NOMO-1 treated with dmso at 0.1 percent for 144 hours (cell line): ENCODE results near the gene UNC45B.
A peak's percentile ranks its signal among the peaks of the same experiment; 100 is the strongest.
"Not testable (repeated sequence)": the region's sequence is repeated elsewhere in the genome, so short reads cannot be mapped to it uniquely, and the experiment has no call there.

Experiments
- DNase-seq: peaks from one replicate; lab custom pipeline; 2025; ENCODE audit not compliant: unreplicated experiment; lab: John Stamatoyannopoulos, UW

The UNC45B gene

DNA sequence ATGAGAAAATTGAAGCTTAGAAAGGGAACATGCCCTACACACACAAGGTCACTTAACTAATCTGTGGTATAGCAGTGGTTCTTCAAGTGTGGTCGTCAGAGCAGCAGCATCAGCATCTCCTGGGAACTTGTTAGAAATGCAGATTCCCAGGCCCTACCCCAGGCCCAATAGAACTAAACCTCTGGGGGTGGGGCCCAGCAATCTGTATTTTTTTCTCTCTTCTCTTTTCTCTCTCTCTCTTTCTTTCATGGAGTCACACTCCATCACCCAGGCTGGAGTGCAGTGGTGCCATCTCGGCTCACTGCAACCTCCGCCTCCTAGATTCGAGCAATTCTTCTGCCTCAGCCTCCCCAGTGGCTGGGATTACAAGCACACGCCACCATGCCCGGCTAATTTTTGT is 9.4 kb upstream of the UNC45B start:
- no peak for DNase-seq

DNA sequence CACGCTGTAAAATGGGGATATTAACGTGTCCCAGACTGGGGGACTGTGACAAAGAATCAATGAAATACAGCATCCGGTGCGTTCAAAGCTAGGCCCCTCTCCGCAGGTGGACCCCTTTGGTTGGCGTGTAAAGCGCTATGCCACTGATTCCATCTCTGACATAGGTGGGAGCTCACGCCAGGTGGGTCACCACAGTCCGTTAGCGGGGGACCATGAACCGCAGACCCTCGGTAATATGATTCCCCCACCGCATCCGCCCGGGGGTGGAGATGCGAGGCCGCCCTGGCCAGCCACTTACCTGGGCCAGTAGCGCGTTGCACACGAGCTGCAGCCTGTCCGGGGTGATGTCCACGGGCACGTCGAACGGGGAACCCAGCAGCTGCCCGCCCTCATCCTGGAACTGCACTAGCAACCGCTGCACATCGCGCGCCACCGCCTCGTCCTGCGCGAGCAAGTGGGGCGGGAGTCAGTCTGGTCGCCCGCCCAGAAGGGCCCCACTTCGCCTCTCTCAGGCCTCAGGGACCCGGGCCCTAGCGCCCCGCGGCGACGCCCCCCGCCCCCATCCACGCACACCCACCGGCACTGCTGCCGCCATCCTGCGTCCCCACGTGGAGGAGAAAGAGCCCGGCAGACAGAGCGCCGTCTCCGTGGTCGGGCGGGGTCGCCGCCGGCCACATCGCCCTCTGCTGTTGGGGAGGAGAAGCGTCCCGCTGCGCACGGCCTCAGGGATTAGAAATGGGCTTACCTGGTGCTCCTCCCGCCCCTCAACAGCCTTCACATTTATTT is 5.7 kb upstream of the UNC45B start, which contains the start of gene NLE1:
Gene NLE1, minus strand, starts transcription at position 623 of the 786 bp plus-strand sequence. Its CDS starts 28 bp downstream, at position 595.
- DNase-seq = peak; percentile 75

DNA sequence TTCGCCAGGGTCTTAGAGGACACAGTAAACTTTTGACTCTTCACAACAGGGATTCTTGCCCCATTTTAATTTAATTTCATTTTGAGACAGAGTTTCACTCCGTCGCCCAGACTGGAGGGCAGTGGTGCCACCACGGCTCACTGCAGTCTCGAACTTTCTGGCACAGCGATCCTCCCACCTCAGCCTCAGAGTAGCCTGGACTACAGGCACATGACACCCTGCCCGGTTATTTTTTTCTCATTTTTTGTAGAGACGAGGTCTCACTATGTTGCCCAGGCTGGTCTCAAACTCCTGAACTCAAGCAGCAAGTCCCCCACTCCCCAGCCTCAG is 5.2 kb upstream of the UNC45B start:
- DNase-seq = no peak

DNA sequence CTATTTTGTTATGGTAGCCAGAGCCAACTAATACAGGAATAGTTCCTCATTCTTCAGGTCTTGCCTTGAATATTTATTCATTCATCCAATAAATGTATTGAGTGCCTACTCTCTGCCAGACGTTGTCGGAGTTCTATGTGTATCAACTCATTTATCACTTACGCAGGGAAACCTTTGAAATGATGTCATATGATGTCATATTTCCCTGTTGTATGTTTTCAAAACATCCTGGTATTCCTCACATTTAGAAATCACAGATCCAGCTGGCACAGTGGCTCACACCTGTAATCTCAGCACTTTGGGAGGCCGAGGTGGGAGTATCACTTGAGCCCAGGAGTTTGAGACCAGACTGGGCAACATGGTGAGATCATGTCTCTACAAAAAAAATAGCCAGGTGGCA is 2.8 kb upstream of the UNC45B start:
- no peak for DNase-seq

DNA sequence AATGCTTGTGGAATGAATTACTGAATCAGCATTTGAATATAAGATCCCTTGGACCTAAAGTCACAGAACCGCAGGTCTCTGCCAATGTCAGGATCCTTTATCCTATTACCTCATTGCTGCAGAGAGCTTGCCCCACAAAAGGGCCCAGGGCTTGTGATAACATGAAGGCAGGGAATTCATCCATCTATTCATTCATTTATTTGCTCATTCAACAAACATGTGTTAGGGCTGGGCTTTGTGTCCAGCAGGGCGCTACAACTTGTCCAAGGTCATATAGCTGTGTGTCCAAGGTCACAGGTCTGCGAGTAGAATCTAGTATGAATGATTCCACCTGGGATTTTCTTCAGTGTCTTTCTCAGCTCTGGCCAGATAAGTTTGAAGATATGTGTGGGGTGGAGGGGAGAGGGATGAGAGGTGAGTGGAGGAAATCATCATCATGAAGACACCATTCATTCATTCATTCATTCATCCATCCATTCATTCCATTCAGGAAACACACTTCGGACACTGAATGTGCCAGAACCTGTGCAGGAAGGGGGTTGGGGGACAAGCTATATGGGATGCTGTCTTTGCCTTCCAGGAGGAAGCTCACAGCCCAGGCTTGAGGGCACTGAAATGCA is 1.3 kb upstream of the UNC45B start:
- no peak for DNase-seq

DNA sequence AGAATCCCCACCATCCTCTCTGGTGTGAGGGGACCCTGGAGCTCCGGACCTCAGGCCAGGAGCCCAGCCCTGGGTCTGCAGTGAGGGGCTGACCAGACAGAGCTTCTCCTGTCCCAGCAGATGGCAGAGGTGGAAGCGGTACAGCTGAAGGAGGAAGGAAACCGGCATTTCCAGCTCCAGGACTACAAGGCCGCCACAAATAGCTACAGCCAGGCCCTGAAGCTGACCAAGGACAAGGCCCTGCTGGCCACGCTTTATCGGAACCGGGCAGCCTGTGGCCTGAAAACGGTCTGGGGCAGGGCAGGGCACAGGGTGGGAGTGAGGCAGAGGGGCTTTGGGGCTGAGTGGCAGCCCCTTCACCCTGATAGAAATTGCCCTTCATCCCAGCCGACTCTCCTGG is 527 bp downstream of the UNC45B start:
- no peak for DNase-seq

DNA sequence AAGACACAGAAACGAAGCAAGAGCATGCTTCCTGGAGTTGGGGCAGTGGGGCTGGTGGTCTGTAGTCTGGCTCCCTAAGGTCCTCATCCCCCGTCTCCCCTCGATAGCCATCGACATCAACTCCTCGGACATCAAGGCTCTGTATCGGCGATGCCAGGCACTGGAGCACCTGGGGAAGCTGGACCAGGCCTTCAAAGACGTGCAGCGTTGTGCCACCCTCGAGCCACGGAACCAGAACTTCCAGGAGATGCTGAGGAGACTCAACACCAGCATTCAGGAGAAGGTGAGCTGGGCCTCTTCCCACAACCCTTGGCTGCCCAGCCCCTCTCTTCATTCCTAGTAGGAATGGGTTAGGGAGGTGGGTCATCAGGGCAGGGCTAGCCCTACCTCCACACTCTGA is 2.3 kb downstream of the UNC45B start:
- DNase-seq = no peak

DNA sequence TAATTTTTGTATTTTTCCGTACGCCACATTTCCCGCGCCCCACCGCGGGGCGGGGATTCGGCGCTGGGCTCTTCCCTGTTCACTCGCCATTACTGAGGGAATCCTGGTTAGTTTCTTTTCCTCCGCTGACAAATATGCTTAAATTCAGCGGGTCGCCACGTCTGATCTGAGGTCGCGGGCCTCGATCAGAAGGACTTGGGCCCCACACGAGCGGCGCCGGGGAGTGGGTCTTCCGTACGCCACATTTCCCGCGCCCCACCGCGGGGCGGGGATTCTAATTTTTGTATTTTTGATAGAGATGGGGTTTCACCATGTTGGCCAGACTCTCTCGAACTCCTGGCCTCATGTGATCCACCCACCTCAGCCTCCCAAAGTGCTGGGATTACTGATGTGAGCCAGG is 3.5 kb downstream of the UNC45B start:
- not testable (repeated sequence) for DNase-seq

DNA sequence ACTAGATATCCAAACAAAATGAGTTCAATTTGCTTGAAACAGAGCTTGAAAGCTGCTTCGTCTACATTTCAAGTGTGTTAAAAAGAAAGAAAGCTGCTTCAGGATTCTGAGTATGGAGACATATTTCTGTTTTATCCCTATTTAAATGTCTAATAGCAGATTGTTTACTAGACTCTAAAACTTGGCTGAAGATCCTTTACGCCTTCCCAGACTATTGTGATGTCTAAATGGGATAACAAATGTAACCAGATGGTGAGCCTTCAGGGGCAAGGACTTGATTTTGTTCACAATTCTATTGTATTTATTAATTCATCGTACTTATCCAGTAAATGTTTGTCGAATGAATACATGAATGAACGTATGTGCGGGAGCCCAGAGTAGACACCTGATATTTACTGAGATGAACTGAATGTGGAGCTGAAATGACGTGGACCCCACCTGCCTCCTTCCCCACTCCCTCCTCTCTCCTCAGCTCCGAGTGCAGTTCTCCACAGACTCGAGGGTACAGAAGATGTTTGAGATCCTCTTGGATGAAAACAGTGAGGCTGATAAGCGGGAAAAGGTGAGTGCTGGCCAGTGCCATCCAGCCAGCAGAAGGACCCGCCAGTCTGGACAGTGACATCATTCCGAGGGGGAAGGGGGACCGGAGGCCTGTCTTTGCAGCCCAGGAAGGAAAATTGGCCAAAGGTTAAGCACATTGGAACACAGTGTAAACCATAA is 5.0 kb downstream of the UNC45B start:
- DNase-seq = no peak

DNA sequence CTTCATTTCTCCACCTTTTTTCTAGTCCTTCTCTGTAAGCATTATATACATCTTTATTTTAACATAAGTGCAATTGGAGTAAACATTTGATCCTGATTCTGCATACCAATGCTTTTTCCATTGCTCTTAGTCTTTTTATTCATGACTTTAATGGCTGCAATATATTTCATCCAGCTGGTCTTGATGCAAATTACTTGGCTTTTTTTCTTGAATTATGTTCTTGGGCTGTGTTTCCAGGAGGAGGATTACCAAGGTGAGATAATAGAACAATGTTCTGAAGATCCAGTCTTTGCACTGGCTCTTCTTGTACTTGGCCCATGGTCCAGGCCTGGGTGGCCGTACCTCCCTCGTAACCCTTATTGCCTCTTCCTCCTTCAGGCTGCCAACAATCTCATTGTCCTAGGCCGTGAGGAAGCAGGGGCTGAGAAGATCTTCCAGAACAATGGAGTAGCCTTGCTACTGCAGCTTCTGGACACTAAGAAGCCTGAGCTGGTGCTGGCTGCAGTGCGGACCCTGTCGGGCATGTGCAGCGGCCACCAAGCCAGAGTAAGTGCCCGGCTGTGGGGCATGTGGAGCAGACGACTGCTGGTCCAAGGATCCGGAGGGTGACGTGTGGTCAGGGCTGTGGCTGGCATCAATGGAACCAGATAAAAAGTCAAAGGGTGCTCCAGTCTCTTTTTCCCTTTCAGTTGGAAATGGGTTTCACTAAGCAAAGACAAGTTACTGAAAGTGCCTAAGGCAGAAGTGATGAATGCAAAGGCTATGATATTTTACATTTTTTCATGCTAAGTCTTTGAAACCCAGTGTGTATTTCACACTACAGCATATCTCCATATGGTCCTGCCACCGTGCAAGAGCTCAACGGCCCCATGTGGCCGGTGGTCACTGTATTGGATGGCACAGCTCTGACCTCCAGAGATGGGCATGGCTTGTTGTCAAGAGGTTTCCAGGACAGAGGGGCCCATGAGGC is 6.9 kb downstream of the UNC45B start:
- DNase-seq = no peak

DNA sequence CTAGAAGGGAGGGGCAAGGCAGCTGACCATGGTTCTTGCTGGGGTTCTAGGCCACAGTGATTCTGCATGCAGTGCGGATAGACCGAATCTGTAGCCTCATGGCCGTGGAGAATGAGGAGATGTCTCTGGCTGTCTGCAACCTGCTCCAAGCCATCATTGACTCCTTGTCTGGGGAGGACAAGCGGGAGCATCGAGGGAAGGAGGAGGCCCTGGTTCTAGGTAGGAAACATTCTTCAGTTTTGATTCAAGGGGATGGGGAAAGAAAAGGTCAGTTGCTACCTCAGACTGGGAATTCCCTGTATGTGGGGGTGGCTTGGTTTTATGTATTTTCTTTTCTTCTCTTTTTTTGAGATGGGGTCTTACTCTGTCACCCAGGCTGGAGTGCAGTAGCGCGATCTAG is 7.6 kb downstream of the UNC45B start:
- DNase-seq = no peak

DNA sequence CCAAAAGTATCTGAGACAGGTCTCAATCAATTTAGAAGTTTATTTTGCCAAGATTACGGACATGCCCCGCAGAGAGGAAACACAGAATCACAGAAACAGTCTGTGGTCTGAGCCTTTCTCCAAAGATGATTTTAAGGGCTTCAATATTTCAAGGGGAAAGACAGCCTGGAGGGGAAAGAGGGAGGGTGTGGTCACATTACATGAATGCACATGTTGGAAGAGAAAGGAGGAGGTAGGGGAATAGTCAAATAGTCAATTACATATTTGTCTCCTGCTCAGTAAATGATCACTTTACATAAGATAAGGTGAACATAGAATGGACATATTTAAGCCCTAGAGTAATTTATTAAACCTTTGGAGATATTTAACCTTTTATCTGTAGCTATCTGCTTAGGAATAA is 12.3 kb downstream of the UNC45B start:
- no peak for DNase-seq

DNA sequence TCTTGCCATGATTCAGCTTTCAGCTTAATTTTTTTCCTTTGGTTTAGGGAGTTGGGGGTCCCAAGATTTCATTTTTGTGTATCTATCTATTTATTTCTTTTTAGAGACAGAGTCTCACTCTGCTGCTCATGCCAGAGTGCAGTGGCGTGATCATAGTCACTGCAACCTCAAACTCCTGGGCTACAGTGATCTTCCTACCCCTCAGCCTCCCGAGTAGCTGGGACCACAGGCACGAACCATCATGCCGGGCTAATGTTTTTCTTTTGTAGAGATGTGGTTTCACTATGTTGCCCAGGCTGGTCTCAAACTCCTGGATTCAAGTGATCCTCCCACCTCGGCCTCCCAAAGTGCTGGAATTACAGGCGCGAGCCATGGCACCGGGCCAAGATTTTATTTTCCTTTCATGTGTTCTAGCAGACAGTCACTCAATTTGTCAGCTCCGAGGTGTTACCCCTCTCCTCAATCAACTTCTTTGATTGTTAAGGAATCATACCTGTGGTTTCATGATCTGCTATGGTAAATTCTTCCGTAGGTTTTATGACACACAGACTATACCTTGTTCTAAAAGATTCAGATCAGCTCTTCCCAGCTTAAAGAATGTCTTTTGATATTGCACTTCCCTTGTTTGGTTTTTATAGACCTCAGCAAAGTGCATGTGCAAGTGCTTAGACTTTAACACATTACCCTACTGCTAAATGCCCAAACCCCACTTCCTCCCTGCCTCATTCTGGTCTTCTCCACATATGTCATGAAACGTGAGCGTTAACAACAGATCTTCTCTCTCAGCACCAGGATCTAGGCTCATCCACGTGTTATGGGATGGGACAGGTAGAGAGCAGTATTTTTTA is 13.0 kb downstream of the UNC45B start:
- no peak for DNase-seq

DNA sequence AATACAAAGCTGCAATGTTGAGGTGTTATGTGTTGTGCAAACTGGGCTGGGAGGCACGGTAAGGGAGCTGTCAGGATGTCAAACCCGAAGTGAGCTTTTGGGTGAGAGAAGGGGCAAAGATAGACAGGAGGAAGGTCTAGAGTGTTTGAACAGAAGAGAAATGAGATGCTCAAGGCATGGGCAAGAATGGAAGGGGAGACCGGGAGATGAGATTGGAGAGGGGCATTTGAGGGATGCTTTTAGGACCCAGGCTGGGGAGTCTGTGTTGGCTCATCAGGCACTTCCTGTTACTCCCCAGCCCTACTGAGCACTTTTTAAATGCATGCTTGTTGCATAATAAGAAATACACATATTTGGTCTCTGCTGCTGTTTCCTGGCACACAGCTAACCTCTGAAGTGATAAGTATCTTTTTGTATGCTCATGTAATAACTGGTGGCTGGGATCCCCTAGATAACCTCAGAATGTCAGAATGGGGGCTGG is 13.7 kb downstream of the UNC45B start:
- no peak for DNase-seq

DNA sequence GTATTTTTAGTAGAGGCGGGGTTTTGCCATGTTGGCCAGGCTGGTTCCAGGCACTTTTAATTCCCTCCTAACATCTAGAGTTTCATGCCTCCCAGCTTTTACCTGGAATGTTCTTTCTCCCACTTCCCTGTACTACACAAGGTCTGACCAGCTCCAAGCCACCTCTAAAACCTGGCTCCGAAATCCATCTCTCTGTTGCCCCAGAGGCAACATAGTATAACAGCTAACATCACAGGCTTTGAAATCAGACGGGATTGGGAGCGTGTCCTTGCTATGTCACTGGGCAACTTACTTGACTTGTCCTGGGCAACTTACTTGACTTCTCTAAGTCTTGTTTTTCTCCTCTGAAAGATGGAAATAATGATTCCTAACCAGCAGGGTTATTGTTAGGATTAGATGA is 15.1 kb downstream of the UNC45B start:
- no peak for DNase-seq

DNA sequence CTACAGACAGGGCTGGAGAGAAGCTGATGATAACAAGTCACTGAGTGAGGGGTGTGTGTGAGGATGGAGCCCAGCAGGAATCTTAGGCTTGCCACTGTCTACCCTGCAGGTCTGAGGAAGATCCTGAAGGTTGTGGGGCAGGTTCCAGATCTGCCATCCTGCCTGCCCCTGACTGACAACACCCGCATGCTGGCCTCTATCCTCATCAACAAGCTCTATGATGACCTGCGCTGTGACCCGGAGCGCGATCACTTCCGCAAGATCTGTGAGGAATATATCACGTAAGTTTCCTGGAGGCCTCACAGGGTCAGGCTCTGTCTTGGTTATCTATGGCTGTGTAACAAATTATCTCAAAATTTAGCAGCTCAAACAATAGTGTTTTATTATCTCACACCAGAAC is 16.3 kb downstream of the UNC45B start:
- DNase-seq = no peak

DNA sequence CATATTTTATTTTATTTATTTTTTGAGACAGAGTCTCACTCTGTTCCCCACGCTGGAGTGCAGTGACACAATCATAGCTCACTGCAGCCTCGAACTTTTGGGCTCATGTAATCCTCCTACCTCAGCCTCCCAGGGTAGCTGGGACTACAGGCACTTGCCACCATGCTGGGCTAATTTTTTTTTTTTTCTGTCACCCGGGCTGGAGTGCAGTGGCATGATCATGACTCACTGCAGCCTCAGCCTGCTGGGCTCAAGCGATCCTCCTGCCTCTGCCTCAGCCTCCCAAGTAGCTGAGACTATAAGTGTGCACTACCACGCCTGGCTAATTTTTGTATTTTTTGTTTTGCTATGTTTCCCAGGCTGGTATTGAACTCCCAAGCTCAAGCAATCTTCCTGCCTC is 17.1 kb downstream of the UNC45B start:
- no peak for DNase-seq

DNA sequence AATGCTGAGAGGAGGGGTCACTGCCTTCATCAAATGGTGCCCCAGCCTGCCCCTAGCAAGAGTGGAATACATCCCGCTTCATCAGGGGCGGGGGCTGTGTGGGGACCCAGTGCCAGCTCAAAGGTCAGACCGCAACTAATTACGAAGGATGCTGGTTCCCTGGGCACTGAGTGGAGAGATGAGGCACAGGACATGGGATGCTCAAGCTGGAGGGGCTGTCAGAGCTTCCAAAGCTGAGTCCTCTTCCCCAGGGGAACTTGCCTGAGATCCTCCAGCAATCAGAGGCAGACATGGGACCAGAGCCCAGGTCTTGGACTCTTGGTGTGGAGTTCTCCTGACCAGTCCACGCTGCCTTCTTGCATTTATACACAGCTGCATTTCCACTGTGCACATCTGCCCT is 18.9 kb downstream of the UNC45B start:
- no peak for DNase-seq

DNA sequence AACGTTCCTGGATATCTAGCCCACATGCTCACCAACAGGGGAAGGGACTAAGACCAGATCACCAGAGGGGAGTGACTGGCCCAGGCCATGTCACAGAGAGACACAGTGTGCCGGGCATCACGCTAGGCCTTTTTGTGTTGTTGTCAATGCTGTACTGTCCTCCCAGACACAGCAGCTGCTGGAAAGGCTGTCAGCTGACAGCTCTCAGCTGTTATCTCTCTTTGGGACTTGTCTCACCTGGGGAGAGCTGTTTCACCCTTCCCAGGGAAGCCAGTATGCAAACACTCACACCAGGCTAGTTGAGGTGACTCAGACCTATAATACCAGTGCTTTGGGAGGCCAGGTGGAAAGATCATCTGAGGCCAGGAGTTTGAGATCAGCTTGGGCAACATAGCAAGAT is 19.4 kb downstream of the UNC45B start:
- DNase-seq = no peak

DNA sequence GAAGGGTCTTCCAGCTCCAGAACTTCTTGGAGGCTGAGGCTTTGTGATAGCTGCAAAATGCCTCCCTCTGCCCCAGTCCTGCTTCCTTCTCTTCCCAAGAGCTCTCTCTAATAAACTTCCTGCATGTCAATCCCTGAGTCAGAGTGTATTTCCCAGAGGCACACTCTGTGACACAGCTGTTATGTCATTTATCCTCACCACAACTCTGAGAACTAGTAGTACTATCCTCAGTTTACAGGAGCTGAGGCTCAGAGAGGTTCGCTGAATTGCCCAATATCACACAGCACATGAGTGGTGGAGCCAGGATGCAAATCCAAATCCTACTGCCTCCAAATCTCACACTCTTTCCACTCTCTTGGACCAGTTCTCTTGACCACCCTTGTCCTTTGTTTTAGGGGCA is 20.0 kb downstream of the UNC45B start:
- DNase-seq = no peak
